ENCODE data around the gene GHITM.

Gene GHITM

DNA sequence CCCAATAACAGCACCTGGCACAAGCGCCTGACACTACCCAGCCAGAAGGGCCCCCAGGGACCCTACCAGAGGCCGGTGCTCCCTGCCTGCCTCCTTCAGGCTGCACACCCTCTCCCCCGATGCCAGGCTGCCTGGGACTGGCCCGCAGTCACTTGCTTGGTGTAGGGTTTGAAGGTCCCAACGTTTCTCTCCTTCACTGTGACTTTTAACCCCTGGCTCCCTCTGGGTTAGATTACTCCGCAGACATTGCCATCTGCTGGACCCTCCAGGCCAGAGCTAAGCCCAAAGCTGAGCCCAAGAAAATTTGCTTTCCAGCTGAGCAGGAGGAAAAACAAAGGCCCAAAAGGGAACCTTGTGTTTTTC is 61.9 kb downstream of the GHITM start:
- Histone ChIP-seq H3K4me1 (ENCODE audit: control insufficient read depth, low read length) (0 out of 2 replicates have a peak, but pooled peaks cover 2% of the 10 kb centered on the region), H3K36me3 (ENCODE audit: control insufficient read depth, low read length) (no peaks in the 10 kb centered on the region), H3K4me3 (ENCODE audit: low read length) (no peak overlapping the region), H3K27ac (ENCODE audit: low read depth, low read length) (no peak overlapping the region), H3K9me3 (ENCODE audit: control insufficient read depth, insufficient read depth, low read length) (no peaks in the 10 kb centered on the region), H4K20me1 (ENCODE audit: control insufficient read depth, insufficient read depth, low read depth, low read length) (no peaks in the 10 kb centered on the region), H3F3A (ENCODE audit: control insufficient read depth, insufficient read depth) (no peaks in the 10 kb centered on the region), H3K9me2 (replicated peaks; ENCODE audit: control insufficient read depth, low read length) (no peaks in the 10 kb centered on the region), H3K4me2 (ENCODE audit: low read length) (no peak overlapping the region), H3K27me3 (ENCODE audit: control insufficient read depth, low read length) (peaks cover 11% of the 10 kb centered on the region), H3K79me2 (ENCODE audit: control insufficient read depth, low read length) (no peaks in the 10 kb centered on the region)
- TF ChIP-seq, protein P1, sequence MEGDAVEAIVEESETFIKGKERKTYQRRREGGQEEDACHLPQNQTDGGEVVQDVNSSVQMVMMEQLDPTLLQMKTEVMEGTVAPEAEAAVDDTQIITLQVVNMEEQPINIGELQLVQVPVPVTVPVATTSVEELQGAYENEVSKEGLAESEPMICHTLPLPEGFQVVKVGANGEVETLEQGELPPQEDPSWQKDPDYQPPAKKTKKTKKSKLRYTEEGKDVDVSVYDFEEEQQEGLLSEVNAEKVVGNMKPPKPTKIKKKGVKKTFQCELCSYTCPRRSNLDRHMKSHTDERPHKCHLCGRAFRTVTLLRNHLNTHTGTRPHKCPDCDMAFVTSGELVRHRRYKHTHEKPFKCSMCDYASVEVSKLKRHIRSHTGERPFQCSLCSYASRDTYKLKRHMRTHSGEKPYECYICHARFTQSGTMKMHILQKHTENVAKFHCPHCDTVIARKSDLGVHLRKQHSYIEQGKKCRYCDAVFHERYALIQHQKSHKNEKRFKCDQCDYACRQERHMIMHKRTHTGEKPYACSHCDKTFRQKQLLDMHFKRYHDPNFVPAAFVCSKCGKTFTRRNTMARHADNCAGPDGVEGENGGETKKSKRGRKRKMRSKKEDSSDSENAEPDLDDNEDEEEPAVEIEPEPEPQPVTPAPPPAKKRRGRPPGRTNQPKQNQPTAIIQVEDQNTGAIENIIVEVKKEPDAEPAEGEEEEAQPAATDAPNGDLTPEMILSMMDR (IDR thresholded peaks at IDR 0.05; ENCODE audit: low read depth, low read length, poor library complexity, severe bottlenecking), result no peak
- TF ChIP-seq EZH2phosphoT487 (IDR thresholded peaks at IDR 0.05; ENCODE audit: borderline replicate concordance, low read length), result no peak

- Histone ChIP-seq H3K36me3 (ENCODE audit: control insufficient read depth, low read length) (no peaks in the 10 kb centered on the region), H3K4me1 (ENCODE audit: control insufficient read depth, low read length) (0 out of 2 replicates have a peak, but pooled peaks cover 2% of the 10 kb centered on the region), H3K27me3 (ENCODE audit: control insufficient read depth, low read length) (peaks cover 7% of the 10 kb centered on the region), H3K9me3 (ENCODE audit: control insufficient read depth, insufficient read depth, low read length) (no peaks in the 10 kb centered on the region), H3F3A (ENCODE audit: control insufficient read depth, insufficient read depth) (no peaks in the 10 kb centered on the region), H3K4me2 (ENCODE audit: low read length) (no peak overlapping the region), H3K79me2 (ENCODE audit: control insufficient read depth, low read length) (no peaks in the 10 kb centered on the region), H3K27ac (ENCODE audit: low read depth, low read length) (no peak overlapping the region), H4K20me1 (ENCODE audit: control insufficient read depth, insufficient read depth, low read depth, low read length) (no peaks in the 10 kb centered on the region), H3K9me2 (replicated peaks; ENCODE audit: control insufficient read depth, low read length) (no peaks in the 10 kb centered on the region), H3K4me3 (ENCODE audit: low read length) (no peak overlapping the region)
- TF ChIP-seq EZH2phosphoT487 (IDR thresholded peaks at IDR 0.05; ENCODE audit: borderline replicate concordance, low read length), result no peak
- TF ChIP-seq, protein P1 (IDR thresholded peaks at IDR 0.05; ENCODE audit: low read depth, low read length, poor library complexity, severe bottlenecking), result no peak
Observed at GRCh38 chr10:84201682-84202081, 62.4 kb downstream of the GHITM start.

- Histone ChIP-seq H3K4me3 (ENCODE audit: low read length) (no peak overlapping the region), H3K9me3 (ENCODE audit: control insufficient read depth, insufficient read depth, low read length) (no peaks in the 10 kb centered on the region), H3K27me3 (ENCODE audit: control insufficient read depth, low read length) (no peaks in the 10 kb centered on the region), H3K9me2 (replicated peaks; ENCODE audit: control insufficient read depth, low read length) (no peaks in the 10 kb centered on the region), H3K36me3 (ENCODE audit: control insufficient read depth, low read length) (no peaks in the 10 kb centered on the region), H3F3A (ENCODE audit: control insufficient read depth, insufficient read depth) (no peaks in the 10 kb centered on the region), H3K27ac (ENCODE audit: low read depth, low read length) (no peak overlapping the region), H3K4me2 (ENCODE audit: low read length) (no peak overlapping the region), H4K20me1 (ENCODE audit: control insufficient read depth, insufficient read depth, low read depth, low read length) (no peaks in the 10 kb centered on the region), H3K79me2 (ENCODE audit: control insufficient read depth, low read length) (no peaks in the 10 kb centered on the region), H3K4me1 (ENCODE audit: control insufficient read depth, low read length) (0 out of 2 replicates have a peak, but pooled peaks cover 2% of the 10 kb centered on the region)
- TF ChIP-seq, protein P1 (IDR thresholded peaks at IDR 0.05; ENCODE audit: low read depth, low read length, poor library complexity, severe bottlenecking), result no peak
- TF ChIP-seq EZH2phosphoT487 (IDR thresholded peaks at IDR 0.05; ENCODE audit: borderline replicate concordance, low read length), result no peak
Observed at GRCh38 chr10:84202349-84202748, 63.0 kb downstream of the GHITM start.
